WTC11 (cell line): ENCODE results near the gene SLC13A3. TPM values are rescaled to one million over a fixed set of nuclear protein-coding genes. Genes with fewer than 3 reads are reported as not detected.
A peak's percentile ranks its signal among the peaks of the same experiment; 100 is the strongest.

Experiments
- ATAC-seq: fragments of 200-7000 bp; cut with Tn5 transposase; 2 replicates; pipeline ENCODE4 v1.10.0; 2021; ENCODE audit warnings: mild to moderate bottlenecking, moderate library complexity
- CTCF ChIA-PET: fragments of 300-600 bp; sonication (Branson Sonifier 250); formaldehyde crosslinking; loops from one replicate; lab custom pipeline; 2021; ENCODE audit warnings: antibody characterized with exemption; lab: Charles Lee
- POLR2A ChIA-PET: fragments of 350-600 bp; sonication (Branson Sonifier 250); formaldehyde crosslinking; loops from one replicate; lab custom pipeline; 2021; ENCODE audit warnings: antibody characterized with exemption; lab: Charles Lee
- DNase-seq: peaks from one replicate; pipeline ENCODE4 v3.0.0; 2021; ENCODE audit warnings: low spot score
- H3K27ac Mint-ChIP-seq: 2 replicates; pipeline ENCODE4 v1.8.0; 2021; ENCODE audit warnings: mixed read lengths
- H3K27me3 Mint-ChIP-seq: 2 replicates; pipeline ENCODE4 v1.8.0; 2021; ENCODE audit warnings: low read depth, mild to moderate bottlenecking, moderate library complexity, mixed read lengths
- H3K36me3 Mint-ChIP-seq: 2 replicates; pipeline ENCODE4 v1.8.0; 2021; ENCODE audit warnings: mixed read lengths
- H3K4me1 Mint-ChIP-seq: 2 replicates; pipeline ENCODE4 v1.8.0; 2022; ENCODE audit warnings: mixed read lengths
- H3K4me3 Mint-ChIP-seq: 2 replicates; pipeline ENCODE4 v1.8.0; 2021; ENCODE audit warnings: mild to moderate bottlenecking, moderate library complexity, mixed read lengths
- H3K9me3 Mint-ChIP-seq: 2 replicates; pipeline ENCODE4 v1.8.0; 2021; ENCODE audit warnings: mixed read lengths
- ATF3 ChIP-seq: sonication (generic); formaldehyde crosslinking; conservative IDR thresholded peaks from 2 replicates; pipeline ENCODE4 v1.8.1; 2022; ENCODE audit warnings: mild to moderate bottlenecking, missing genetic modification reagents
- EMX1 ChIP-seq: fragments of 250-450 bp; sonication (Bioruptor Pico); IDR thresholded peaks from 2 replicates; pipeline ENCODE4 v1.8.0; 2021; ENCODE audit warnings: mild to moderate bottlenecking
- FOXJ3 ChIP-seq: sonication (generic); formaldehyde crosslinking; IDR thresholded peaks from 2 replicates; pipeline ENCODE4 v1.9.0; 2021; ENCODE audit warnings: missing genetic modification reagents, mild to moderate bottlenecking, borderline replicate concordance
- GABPB1 ChIP-seq: sonication (generic); formaldehyde crosslinking; IDR thresholded peaks from 2 replicates; pipeline ENCODE4 v1.8.1; 2023; ENCODE audit warnings: mild to moderate bottlenecking, missing genetic modification reagents
- JUN ChIP-seq: sonication (generic); formaldehyde crosslinking; IDR thresholded peaks from 2 replicates; pipeline ENCODE4 v1.8.0; 2023; ENCODE audit warnings: mild to moderate bottlenecking, missing genetic modification reagents
- MYBL2 ChIP-seq: sonication (generic); formaldehyde crosslinking; IDR thresholded peaks from 2 replicates; pipeline ENCODE4 v1.8.1; 2023; ENCODE audit warnings: mild to moderate bottlenecking, moderate library complexity, missing genetic modification reagents
- NFATC4 ChIP-seq: fragments of 250-450 bp; sonication (Bioruptor Pico); IDR thresholded peaks from 2 replicates; pipeline ENCODE4 v1.9.0; 2021; ENCODE audit warnings: mild to moderate bottlenecking
- RORB ChIP-seq: fragments of 250-450 bp; sonication (Bioruptor Pico); IDR thresholded peaks from 2 replicates; pipeline ENCODE4 v1.9.0; 2021; ENCODE audit warnings: mild to moderate bottlenecking
- SMAD3 ChIP-seq: sonication (generic); formaldehyde crosslinking; IDR thresholded peaks from 2 replicates; pipeline ENCODE4 v1.8.0; 2022; ENCODE audit warnings: missing genetic modification reagents, mild to moderate bottlenecking, borderline replicate concordance
- SP1 ChIP-seq: sonication (generic); formaldehyde crosslinking; conservative IDR thresholded peaks from 2 replicates; pipeline ENCODE4 v1.8.1; 2022; ENCODE audit warnings: missing genetic modification reagents
- ZNF138 ChIP-seq: sonication (generic); formaldehyde crosslinking; conservative IDR thresholded peaks from 2 replicates; pipeline ENCODE4 v1.8.1; 2022; ENCODE audit warnings: mild to moderate bottlenecking, moderate library complexity, missing genetic modification reagents
- ZNF232 ChIP-seq: sonication (generic); formaldehyde crosslinking; IDR thresholded peaks from 2 replicates; pipeline ENCODE4 v1.8.0; 2022; ENCODE audit warnings: mild to moderate bottlenecking, missing genetic modification reagents
- ZNF263 ChIP-seq: sonication (generic); formaldehyde crosslinking; IDR thresholded peaks from 2 replicates; pipeline ENCODE4 v1.8.1; 2022; ENCODE audit warnings: low read depth, mild to moderate bottlenecking, moderate library complexity, missing genetic modification reagents
- ZNF671 ChIP-seq: fragments of 250-450 bp; sonication (Bioruptor Pico); IDR thresholded peaks from 2 replicates; pipeline ENCODE4 v1.8.0; 2021; ENCODE audit warnings: mild to moderate bottlenecking
- total RNA-seq: library from RNA; stranded (reverse); gene quantifications from 3 replicates; pipeline ENCODE4 v1.2.3, GENCODE V29; 2021
- TF ChIP-seq, protein P1 (sequence below): sonication (generic); formaldehyde crosslinking; IDR thresholded peaks from 2 replicates; pipeline ENCODE4 v1.8.0; 2023; ENCODE audit warnings: mild to moderate bottlenecking, missing genetic modification reagents
- TF ChIP-seq, protein P2 (sequence below): sonication (generic); formaldehyde crosslinking; IDR thresholded peaks from 2 replicates; pipeline ENCODE4 v1.8.0; 2023; ENCODE audit warnings: missing genetic modification reagents, mild to moderate bottlenecking, borderline replicate concordance
- TF ChIP-seq, protein P3 (sequence below): sonication (generic); formaldehyde crosslinking; IDR thresholded peaks from 2 replicates; pipeline ENCODE4 v1.8.1; 2023; ENCODE audit warnings: mild to moderate bottlenecking, missing genetic modification reagents, moderate library complexity

SLC13A3 gene
- total RNA-seq, 1 experiment from 2014 or later = 10.6 TPM

DNA sequence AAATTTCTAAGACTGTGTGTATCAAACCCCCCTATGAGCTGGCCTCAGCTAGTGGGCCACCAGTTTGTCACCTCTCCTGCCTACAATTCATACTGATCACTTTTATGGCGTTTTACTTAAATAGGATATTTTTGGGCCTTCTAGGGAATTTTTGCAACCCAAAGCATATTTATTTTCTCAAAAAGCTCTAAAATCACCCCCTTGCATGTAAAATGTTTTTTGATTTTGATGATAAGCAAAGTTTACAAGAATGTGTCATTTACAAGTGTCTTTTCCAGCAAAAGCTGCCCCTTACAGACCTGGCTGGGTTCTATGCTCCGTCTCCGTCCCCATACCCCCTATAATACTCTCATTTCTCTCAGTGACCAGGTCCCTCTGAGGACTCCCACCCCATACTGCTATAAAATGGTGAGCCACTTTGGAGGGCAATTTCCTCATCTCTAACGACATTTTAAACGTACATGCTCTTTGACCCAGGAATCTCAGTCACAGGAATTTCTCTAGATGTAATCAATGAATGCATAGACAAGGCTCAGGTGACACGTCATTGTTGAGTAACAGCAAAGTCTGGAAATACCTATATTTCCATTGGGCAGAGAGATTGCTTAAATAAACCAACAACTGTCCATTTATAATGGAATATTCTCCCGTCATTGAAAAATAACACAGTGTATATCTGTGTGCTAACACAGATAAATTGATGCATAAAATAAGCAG lies 86.9 kb downstream of the SLC13A3 start:
- Mint-ChIP-seq H3K4me3 (no peak overlapping the region), H3K36me3 (no peaks in the 10 kb centered on the region), H3K9me3 (no peaks in the 10 kb centered on the region), H3K27ac (no peak overlapping the region), H3K27me3 (no peaks in the 10 kb centered on the region), H3K4me1 (peaks cover 8% of the 10 kb centered on the region)
- POLR2A ChIA-PET = no interaction called here
- CTCF ChIA-PET = interaction anchor here (0.8 to 1.0 kb wide), 2 partner anchors 10 to 18 kb away, joined by 3 read pairs; no protein-coding TSS in a partner anchor
- ATAC-seq = no peak
- DNase-seq = no peak
- TF ChIP-seq GABPB1 (CRISPR knock-in tag) (peak; percentile 68; the same call in 1 of the 2 replicates), NFATC4 (no peak)

DNA sequence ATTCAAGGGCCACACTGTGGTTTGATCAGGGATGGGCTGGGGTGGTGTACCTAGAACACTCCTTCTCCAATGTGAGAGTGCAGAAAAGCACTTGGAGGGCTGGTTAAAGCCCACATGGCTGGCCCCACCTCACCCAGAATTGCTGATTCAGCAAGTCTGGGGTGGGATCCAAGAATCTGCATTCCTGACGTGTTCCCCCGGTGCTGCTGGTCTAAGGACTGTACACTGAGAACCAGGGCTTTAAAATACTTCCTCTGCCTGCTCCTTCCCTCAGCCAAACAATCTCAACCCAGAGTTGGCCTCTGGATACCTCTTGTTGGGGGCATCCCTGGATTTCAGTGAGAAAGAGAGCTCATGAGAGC lies 87.4 kb downstream of the SLC13A3 start:
- Mint-ChIP-seq H3K4me3 (no peak overlapping the region), H3K4me1 (peaks cover 8% of the 10 kb centered on the region), H3K27me3 (no peaks in the 10 kb centered on the region), H3K27ac (no peak overlapping the region), H3K9me3 (no peaks in the 10 kb centered on the region), H3K36me3 (no peaks in the 10 kb centered on the region)
- ChIA-PET CTCF (interaction anchor here (0.8 kb wide), 1 partner anchor 9 kb away, joined by 3 read pairs; no protein-coding TSS in a partner anchor), POLR2A (no interaction called here)
- DNase-seq (no peak), ATAC-seq (no peak)
- TF ChIP-seq EMX1 (CRISPR knock-in tag) (no peak), JUN (no peak), ZNF138 (no peak), ATF3 (CRISPR knock-in tag) (no peak), NFATC4 (no peak), MYBL2 (CRISPR knock-in tag) (no peak), ZNF232 (CRISPR knock-in tag) (no peak), ZNF263 (CRISPR knock-in tag) (no peak), ZNF671 (CRISPR knock-in tag) (no peak), RORB (CRISPR knock-in tag) (no peak), SMAD3 (no peak), FOXJ3 (CRISPR knock-in tag) (no peak), SP1 (CRISPR knock-in tag) (no peak)
- TF ChIP-seq, protein P1, sequence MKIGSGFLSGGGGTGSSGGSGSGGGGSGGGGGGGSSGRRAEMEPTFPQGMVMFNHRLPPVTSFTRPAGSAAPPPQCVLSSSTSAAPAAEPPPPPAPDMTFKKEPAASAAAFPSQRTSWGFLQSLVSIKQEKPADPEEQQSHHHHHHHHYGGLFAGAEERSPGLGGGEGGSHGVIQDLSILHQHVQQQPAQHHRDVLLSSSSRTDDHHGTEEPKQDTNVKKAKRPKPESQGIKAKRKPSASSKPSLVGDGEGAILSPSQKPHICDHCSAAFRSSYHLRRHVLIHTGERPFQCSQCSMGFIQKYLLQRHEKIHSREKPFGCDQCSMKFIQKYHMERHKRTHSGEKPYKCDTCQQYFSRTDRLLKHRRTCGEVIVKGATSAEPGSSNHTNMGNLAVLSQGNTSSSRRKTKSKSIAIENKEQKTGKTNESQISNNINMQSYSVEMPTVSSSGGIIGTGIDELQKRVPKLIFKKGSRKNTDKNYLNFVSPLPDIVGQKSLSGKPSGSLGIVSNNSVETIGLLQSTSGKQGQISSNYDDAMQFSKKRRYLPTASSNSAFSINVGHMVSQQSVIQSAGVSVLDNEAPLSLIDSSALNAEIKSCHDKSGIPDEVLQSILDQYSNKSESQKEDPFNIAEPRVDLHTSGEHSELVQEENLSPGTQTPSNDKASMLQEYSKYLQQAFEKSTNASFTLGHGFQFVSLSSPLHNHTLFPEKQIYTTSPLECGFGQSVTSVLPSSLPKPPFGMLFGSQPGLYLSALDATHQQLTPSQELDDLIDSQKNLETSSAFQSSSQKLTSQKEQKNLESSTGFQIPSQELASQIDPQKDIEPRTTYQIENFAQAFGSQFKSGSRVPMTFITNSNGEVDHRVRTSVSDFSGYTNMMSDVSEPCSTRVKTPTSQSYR = no peak
- TF ChIP-seq, protein P2, sequence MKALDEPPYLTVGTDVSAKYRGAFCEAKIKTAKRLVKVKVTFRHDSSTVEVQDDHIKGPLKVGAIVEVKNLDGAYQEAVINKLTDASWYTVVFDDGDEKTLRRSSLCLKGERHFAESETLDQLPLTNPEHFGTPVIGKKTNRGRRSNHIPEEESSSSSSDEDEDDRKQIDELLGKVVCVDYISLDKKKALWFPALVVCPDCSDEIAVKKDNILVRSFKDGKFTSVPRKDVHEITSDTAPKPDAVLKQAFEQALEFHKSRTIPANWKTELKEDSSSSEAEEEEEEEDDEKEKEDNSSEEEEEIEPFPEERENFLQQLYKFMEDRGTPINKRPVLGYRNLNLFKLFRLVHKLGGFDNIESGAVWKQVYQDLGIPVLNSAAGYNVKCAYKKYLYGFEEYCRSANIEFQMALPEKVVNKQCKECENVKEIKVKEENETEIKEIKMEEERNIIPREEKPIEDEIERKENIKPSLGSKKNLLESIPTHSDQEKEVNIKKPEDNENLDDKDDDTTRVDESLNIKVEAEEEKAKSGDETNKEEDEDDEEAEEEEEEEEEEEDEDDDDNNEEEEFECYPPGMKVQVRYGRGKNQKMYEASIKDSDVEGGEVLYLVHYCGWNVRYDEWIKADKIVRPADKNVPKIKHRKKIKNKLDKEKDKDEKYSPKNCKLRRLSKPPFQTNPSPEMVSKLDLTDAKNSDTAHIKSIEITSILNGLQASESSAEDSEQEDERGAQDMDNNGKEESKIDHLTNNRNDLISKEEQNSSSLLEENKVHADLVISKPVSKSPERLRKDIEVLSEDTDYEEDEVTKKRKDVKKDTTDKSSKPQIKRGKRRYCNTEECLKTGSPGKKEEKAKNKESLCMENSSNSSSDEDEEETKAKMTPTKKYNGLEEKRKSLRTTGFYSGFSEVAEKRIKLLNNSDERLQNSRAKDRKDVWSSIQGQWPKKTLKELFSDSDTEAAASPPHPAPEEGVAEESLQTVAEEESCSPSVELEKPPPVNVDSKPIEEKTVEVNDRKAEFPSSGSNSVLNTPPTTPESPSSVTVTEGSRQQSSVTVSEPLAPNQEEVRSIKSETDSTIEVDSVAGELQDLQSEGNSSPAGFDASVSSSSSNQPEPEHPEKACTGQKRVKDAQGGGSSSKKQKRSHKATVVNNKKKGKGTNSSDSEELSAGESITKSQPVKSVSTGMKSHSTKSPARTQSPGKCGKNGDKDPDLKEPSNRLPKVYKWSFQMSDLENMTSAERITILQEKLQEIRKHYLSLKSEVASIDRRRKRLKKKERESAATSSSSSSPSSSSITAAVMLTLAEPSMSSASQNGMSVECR (CRISPR knock-in tag) = no peak
- TF ChIP-seq, protein P3, sequence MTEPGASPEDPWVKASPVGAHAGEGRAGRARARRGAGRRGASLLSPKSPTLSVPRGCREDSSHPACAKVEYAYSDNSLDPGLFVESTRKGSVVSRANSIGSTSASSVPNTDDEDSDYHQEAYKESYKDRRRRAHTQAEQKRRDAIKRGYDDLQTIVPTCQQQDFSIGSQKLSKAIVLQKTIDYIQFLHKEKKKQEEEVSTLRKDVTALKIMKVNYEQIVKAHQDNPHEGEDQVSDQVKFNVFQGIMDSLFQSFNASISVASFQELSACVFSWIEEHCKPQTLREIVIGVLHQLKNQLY (CRISPR knock-in tag) = no peak
